ENCODE data around the gene MAFB. TPM values are rescaled to one million over a fixed set of nuclear protein-coding genes. Genes with fewer than 3 reads are reported as not detected.

MAFB gene
- polyA plus RNA-seq, 3 donors = 113 to 161 (median 134) TPM

- no peak overlapping the region for H3K27ac ChIP-seq (ENCODE audit: low read depth in 1 of 2, low read length in 2 of 2)
- Mint-ChIP-seq H3K4me3 (no peak overlapping the region), H3K4me1 (no peaks in the 10 kb centered on the region), H3K27me3 (ENCODE audit: low read depth in 3 of 3) (peaks cover 10 to 19% (median 13%) of the 10 kb centered on the region in 3 donors), H3K9me3 (no peaks in the 10 kb centered on the region), H3K27ac (no peak overlapping the region), H3K36me3 (no peaks in the 10 kb centered on the region)
- H4K20me1 ChIP-seq (ENCODE audit: insufficient read depth, low read length) = no peaks in the 10 kb centered on the region
- WGBS (ENCODE audit: insufficient coverage) = 100% methylated on average over 1 of the region's 5 CpGs
- H3K4me3 ChIP-seq (replicated peaks in 1 of 3; ENCODE audit: low read depth in 2 of 3, low read length in 3 of 3) = no peak overlapping the region
- no peaks in the 10 kb centered on the region for H3K36me3 ChIP-seq (replicated peaks in 1 of 2; ENCODE audit: control insufficient read depth in 1 of 2, insufficient read depth in 2 of 2, low read length in 2 of 2)
- no peaks in the 10 kb centered on the region for H3K79me2 ChIP-seq (ENCODE audit: insufficient read depth, low read length)
- H2AFZ ChIP-seq (ENCODE audit: insufficient read depth, low read depth, low read length, poor library complexity, severe bottlenecking) = no peak overlapping the region
- TF ChIP-seq CTCF (IDR thresholded peaks at IDR 0.05) = no peak
- H3K4me2 ChIP-seq (replicated peaks; ENCODE audit: extremely low read depth, low read length, poor library complexity, severe bottlenecking) = no peak overlapping the region
- no peaks in the 10 kb centered on the region for H3K9me3 ChIP-seq (replicated peaks in 1 of 2; ENCODE audit: control insufficient read depth in 1 of 2, insufficient read depth in 1 of 2, low read length in 2 of 2)
- H3K4me1 ChIP-seq (ENCODE audit: control insufficient read depth in 1 of 2, insufficient read depth in 2 of 2, low read length in 2 of 2) = no peaks in the 10 kb centered on the region
- intact Hi-C loops (cut with micrococcal nuclease) = no loop called here
- DNase-seq = no peak
- H3K9ac ChIP-seq (ENCODE audit: insufficient read depth, low read length, poor library complexity, severe bottlenecking) = no peak overlapping the region
- no peaks in the 10 kb centered on the region for H3K27me3 ChIP-seq (ENCODE audit: control insufficient read depth in 2 of 2, insufficient read depth in 2 of 2, low read length in 2 of 2)
These were observed 24.1 kb downstream of the MAFB start for GRCh38 chr20:40664891-40665290.

- H3K4me1 ChIP-seq (ENCODE audit: control insufficient read depth in 1 of 2, insufficient read depth in 2 of 2, low read length in 2 of 2) = no peaks in the 10 kb centered on the region
- H3K27ac ChIP-seq (ENCODE audit: low read depth in 1 of 2, low read length in 2 of 2) = no peak overlapping the region
- 63% methylated on average over 2 of the region's 14 CpGs for WGBS (ENCODE audit: insufficient coverage)
- no peaks in the 10 kb centered on the region for H3K79me2 ChIP-seq (ENCODE audit: insufficient read depth, low read length)
- H3K27me3 ChIP-seq (ENCODE audit: control insufficient read depth in 2 of 2, insufficient read depth in 2 of 2, low read length in 2 of 2) = no peaks in the 10 kb centered on the region
- Mint-ChIP-seq H3K4me3 (no peak overlapping the region), H3K36me3 (no peaks in the 10 kb centered on the region), H3K4me1 (no peaks in the 10 kb centered on the region), H3K27ac (no peak overlapping the region), H3K9me3 (no peaks in the 10 kb centered on the region), H3K27me3 (ENCODE audit: low read depth in 3 of 3) (peaks cover 12 to 25% (median 13%) of the 10 kb centered on the region in 3 donors)
- H2AFZ ChIP-seq (ENCODE audit: insufficient read depth, low read depth, low read length, poor library complexity, severe bottlenecking) = no peak overlapping the region
- H4K20me1 ChIP-seq (ENCODE audit: insufficient read depth, low read length) = no peaks in the 10 kb centered on the region
- no peak overlapping the region for H3K4me3 ChIP-seq (replicated peaks in 1 of 3; ENCODE audit: low read depth in 2 of 3, low read length in 3 of 3)
- H3K9ac ChIP-seq (ENCODE audit: insufficient read depth, low read length, poor library complexity, severe bottlenecking) = no peak overlapping the region
- H3K36me3 ChIP-seq (replicated peaks in 1 of 2; ENCODE audit: control insufficient read depth in 1 of 2, insufficient read depth in 2 of 2, low read length in 2 of 2) = no peaks in the 10 kb centered on the region
- H3K4me2 ChIP-seq (replicated peaks; ENCODE audit: extremely low read depth, low read length, poor library complexity, severe bottlenecking) = no peak overlapping the region
- intact Hi-C loops (cut with micrococcal nuclease) = no loop called here
- no peak for DNase-seq
- TF ChIP-seq CTCF (IDR thresholded peaks at IDR 0.05) = no peak
- H3K9me3 ChIP-seq (replicated peaks in 1 of 2; ENCODE audit: control insufficient read depth in 1 of 2, insufficient read depth in 1 of 2, low read length in 2 of 2) = no peaks in the 10 kb centered on the region
These were observed 24.8 kb downstream of the MAFB start for GRCh38 chr20:40663991-40664880.

All from CD14-positive monocyte (primary cell).